ENCODE results near the gene GPR4.
"Not testable (repeated sequence)": the region's sequence is repeated elsewhere in the genome, so short reads cannot be mapped to it uniquely, and the experiment has no call there.

The GPR4 gene

DNA sequence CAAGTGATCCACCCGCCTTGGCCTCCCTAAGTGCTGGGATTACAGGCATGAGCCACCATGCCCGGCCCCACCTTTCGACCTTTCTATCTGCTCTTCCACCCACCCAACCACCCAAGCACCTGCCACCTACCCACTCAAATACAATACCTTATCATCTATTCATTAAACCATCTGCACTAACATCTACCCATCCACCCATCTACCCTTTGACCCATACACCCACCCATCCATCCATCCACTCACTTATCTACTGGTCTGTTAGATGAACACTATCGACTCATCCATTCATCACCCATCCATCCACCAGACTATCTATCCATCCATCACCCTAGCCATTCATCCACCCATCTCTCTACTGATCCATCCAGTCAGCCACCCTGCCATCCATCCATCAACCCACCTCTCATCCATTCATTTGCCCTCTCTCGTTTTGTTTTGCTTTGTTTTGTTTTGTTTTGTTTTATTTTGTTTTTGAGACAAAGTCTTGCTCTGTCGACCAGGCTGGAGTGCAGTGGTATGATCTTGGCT, 20.0 kb upstream of the GPR4 start:
- DNase-seq, result no peak

DNA sequence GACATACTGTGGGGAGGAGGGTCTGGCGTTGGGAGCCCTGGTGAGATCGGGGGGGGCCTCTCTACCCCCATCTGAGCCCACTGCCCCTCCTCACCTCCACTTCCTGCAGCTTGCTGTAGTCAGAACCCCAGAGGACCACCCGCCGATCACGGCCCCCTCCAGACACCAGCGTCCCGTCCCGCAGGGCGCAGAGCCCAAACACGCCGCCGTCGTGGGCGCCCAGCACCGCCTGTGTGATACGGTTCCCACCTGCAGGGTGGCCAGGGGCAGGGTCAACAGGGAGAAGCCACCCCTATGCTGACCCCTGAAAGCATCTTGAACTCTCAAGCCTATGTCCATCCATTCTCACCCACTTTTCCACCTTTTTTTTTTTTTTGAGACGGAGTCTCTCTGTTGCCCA, 19.4 kb upstream of the GPR4 start:
- DNase-seq, result no peak

DNA sequence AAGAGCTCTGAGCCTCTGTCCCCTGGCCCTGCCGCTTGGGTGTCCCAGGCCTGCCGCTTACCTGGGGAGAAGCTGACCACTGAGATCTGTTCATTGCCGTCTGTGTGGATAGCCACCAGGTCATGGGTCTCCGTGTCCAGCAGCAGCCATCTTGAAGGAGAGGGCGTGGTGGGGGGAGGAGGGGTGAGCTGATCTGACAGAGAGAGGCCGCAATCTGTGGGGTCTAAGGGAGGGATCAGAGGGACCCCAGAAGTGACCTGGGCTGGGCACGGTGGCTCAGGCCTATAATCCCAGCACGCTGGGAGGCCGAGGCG, 14.6 kb upstream of the GPR4 start:
- no peak for DNase-seq

DNA sequence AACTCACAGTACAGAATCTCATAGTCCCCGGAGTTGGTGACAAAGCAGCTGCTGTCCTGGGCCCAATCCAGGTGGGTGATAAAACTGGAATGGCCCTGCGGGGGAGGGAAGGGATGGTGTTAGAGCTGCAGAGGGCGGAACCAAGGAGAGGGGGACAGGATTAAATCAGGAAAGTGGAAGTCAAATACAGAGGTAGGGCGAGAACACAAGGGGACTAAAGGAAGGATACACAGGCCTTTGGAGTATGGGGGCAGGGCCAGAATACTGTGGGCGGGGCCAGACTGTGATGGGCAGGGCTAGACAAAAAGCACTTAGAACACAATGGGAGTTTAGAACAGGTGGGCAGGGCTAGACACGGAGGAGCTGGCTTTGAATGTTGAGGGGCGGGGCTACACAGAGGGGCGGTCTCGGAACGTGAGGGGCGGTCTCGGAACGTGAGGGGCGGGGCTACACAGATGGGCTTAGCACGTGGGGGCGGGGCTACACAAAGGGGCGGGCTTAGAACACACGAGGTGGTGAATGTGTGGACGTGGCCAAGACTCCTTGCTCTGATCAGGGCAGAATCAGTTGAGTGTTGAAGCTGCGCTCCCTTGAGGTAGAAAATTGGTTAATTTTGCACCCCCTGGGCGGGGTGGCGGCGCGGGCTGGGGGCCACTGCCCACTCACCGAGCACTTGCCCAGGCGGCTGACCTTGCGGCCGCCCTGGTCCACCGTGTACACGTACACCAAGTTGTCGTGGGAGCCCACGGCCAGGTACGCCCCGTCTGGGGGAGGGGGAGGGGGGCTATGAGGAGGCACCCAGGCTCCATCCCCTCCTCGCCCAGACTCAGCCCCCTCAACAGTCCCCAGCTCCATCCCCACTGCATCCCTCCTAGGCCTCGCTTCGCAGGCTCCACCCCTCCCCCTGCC, 14.0 kb upstream of the GPR4 start:
- peak; percentile 60 for DNase-seq

DNA sequence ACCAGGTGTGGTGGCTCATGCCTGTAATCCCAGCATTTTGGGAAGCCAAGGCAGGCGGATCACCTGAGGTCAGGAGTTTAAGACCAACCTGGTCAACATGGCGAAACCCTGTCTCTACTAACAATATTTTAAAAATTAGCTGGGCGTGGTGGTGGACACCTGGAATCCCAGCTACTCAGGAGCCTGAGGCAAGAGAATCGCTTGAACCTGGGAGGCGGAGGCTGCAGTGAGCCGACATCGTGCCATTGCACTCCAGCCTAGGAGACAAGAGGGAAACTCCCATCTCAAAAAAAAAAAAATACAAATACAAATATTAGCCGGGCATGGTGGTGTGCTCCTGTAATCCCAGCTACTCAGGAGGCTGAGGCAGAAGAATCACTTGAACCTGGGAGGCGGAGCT, 13.0 kb upstream of the GPR4 start:
- not testable (repeated sequence) for DNase-seq

DNA sequence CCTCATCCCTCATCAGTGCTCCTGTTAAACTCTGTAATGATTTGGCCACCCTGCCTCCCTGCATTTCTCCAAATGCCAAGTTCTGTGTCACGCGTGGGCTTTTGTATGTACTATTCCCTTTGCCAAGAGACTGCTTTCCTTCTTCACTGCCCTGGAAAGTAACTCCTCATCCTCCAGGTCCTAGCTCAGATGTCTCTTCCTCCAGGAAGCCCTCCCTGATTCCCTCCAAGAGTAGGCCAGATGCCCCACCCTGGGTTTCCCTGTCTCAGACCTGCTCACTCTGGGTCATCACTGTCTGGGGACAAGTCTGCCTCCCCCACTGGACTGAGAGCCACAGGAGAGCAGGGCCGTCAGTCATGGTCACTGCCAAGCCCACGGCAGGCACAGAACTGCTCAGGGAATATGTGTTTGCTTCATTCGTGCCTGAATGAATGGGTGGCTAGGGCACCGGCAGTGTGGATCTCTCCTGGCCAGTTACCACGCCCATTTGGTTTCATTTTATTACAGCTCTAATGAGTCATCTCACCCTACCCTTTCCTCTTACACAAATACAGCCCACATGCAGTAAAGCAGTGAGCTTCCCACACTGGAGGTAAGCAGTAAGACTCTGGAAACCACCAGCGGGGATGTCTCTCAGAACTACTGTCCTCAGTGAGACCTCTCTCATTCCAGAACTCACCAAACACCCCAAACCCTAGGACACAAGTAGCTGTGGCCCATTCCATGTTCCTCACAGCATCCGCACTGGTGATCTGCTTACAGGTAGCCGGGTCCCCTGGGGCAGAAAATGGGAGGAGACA, 12.1 kb upstream of the GPR4 start:
- peak; percentile 52 for DNase-seq

DNA sequence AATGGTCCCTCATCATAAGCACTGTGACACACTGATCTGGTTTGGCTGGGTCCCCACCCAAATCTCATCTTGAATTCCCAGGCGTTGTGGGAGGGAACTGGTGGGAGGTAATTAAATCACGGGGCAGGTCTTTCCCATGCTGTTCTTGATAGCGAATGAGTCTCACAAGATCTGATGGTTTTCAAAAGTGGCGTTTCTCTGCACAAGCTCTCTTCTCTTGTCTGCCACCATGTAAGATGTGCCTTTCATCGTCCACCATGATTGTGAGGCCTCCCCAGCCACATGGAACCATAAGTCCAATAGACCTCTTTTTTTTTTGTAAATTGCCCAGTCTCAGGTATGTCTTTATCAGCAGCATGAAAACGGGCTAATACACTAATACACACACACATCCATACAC, 6.9 kb upstream of the GPR4 start:
- DNase-seq, result no peak

DNA sequence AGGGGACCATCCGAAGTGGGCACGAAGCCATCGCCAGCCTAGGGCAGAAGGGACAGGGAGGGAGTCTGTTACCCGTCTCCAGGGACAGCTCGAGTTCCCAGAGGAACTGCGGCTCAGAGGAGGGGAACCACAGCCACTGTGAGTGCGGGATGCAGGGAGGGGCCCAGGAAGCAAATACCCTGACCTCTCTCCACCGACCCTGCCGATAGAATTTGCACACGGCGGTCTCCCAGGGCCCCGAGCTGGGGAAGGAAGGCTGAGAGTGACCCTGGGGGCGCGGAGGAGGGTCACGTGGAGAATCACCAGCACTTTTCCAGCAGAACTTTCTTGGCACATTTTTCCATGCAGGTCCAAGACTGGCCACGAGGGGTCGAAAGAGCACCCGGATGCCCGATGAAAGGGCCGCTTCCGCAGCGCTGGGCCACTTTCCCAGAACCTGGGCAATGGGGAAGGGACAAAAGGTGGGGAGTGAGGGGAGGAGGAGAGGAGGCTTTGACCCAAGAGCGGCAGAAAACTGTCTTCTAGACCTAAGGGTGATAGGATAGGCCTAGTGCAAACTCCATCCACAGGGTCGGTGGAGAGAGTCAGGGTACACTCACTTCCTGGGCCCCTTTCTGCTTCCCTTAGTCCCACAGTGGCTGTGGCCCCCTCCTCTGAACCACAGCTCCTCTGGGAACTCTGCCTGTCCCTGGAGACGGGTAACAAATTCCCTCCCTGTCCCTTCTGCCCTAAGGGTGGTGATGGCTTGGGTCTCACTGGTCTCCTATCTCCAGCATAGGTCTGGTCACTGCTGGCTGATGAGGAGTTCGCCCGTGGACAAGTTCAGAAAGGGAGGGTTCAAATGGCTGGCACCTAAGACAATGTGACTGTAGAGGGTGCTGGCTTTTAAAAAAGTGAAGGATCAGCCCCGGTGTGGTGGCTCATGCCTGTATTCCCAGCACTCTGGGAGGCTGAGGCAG, 5.3 kb upstream of the GPR4 start:
- peak; percentile 39 for DNase-seq

DNA sequence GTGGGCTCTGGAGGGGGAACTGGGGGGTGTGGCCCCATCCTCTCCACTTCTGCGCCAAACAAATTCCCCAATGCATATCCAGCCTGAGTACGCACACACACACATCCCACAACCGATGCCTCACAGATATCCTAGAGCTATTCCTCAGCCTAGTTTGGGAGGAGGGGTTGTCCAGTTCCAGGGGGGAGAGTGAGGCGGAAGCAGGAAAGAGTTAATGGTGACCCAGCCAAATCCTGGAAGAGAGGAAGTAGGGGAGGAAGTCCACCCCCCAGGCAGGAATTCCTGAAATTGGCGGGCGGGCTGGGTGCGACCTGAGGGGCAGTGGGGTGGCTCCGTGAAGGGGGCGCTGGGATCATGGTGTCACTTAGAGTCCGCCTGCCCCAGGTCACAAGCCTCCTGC, 897 bp downstream of the GPR4 start:
- DNase-seq, result no peak

DNA sequence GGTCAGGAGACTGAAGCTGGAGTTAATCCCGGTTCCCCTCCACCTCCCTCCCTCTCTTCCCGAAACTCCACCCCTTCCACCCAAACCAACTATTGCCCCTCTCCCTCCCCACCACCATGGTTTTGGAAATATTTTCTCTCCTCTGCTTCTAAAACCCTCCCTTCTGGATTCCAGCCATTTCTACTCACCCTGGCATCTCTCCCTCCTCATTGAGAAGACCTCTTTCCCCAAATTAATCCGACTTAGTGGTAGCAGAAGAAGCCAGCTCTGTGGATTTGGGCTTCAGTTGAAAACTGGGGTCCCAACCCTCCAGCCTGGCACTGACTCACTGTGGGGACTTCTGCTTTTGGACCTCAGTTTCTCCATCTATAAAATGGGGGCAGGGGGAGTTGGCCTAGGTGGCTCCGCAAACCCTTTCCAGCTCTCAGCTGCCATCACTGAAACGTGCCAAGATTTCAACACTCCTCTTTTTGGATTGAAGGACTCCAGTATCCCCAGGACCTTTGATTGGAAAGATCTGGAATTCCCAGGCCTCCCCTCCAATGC, 1.6 kb downstream of the GPR4 start:
- DNase-seq, result no peak

DNA sequence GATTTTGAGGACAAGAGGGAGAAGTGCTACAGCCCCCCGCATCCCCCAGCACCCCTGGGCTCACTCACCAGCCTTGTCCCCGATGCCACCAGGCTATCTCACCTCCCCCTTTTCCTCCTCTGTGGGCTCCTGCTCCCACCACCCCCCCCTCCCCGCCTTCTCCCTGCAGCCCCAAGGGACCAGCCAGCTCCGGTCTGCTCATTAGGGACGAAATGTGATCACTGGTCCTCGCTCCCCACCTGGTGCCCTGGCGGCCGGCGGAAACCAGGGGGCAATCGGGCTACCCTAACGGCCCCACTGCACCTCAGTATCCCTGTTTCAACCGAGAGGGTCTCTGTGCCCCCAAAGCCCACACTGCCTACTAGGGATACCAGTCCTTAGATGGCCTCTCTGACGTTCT, 2.7 kb downstream of the GPR4 start:
- DNase-seq, result no peak

DNA sequence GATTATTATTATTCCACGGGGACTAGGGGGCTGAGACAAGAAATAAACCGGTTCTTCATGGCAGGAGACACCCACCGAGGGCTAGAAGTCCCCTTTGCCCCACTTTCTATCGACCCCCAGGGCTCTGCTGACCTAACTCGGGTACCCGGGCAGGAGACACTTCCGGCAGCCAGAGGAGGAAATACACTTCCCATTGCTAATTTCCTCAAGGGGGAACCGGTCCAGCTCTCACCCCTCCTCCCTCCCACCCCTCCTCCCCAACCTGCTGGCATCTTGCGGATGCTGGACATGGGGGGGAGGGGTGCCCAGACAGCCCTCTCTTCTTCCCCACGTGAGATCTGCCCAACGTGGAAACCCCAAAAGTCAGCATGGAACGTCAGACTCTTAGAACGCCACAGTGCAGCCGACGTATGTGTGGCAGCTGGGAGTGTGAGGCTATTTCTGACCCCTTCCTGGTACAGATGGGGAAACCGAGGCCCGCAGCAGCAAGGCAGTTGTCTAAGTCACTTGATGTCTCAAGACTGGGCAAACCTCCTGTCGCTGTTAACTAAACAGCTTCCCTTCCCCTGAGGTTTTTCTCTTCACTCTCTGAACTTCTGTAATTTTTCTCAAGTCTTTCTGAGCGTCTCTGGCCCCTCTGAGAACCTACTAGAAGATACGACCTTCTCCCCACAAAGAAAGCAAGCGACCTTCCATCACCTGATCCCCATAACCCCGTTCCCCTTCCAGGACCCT, 3.6 kb downstream of the GPR4 start:
- DNase-seq, result peak; percentile 1

DNA sequence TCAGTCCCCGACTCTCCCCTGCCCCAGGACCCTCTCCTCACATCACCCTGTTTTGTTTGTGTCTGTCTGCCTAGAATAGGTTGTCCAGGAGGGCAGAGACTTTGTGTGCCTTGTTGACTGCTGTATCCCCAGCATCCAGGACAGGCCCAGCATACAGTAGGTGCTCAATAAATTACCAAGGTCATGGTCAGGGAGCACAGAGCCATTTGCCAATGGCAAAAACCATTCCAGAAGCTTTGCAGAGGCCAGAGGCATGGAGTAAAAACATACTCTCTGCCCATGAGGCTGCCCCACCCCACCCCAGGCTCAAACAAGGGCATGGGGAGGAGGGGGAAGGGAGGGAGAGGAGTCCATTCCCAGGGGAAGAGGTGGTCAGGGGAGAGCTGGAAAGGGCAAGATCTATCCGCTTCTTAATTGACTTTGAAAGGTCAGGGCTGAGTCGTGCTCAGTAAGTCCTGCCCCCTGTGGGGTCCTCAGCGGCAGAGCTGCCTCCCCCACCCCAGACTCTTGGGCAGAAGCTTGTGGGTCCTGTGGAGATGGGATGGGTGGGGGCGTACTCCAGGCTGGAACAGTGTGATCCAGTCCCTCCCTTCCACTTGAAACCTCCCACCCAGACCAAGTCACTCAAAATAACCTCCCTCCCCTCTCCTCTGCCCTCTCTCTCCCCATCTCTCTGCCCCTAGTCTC, 4.4 kb downstream of the GPR4 start:
- no peak for DNase-seq

DNA sequence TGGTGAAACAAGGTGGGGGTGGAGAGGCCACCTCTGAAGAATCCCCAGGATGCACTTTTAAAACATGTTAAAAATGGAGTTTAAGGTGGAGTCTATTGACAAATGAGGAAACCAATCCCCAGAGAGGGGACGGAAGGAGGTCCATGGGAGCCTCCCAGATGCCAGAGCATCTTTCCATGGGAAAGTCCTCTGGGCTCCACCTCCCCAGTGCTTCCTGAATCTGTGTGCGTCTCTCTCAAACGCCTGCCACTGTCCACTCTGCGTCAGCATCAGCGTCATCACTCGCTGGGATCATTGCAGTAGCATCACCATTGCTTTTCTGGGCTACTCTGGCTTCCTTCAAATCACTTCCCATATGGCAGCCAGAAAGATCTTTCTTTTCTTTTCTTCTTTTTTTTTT, 6.2 kb downstream of the GPR4 start:
- no peak for DNase-seq

DNA sequence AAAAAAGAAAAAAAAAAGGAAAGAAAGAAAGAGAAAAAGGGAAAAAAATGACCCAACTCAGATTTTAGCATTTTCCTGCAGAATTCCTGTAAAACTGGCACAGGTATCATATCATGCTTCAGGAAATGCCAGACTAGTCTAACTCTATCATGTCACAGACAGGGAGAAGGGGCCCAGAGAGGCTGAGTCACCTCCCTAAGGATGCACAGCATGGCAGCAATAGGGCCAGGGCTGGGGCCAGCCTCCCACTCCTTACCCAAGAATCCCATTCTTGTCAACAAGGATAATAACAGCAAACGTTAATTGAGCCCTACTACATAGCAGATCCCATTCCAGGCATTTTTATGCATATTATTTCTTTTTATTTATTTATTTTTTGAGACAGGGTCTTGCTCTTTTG, 8.5 kb downstream of the GPR4 start:
- DNase-seq, result no peak

DNA sequence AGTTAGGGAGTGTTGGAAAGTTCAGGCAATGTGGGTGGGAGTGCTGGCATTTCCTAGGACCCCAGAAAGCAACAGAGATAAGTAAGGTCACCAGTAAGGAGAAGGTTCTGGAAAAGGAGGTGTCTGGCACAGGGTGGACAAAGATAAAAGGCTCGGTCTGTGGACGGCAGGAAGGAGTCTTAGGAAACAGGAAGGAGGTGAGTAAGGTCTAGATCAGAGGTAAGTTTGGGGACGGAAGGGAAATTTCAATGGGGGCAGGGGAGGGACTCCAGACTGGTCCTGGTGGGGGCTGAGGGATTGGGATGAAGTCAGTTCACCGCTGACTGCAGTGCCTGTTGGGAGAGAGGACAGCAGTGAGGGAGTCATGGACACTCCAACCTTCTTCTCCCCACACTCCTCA, 9.6 kb downstream of the GPR4 start:
- DNase-seq, result no peak

DNA sequence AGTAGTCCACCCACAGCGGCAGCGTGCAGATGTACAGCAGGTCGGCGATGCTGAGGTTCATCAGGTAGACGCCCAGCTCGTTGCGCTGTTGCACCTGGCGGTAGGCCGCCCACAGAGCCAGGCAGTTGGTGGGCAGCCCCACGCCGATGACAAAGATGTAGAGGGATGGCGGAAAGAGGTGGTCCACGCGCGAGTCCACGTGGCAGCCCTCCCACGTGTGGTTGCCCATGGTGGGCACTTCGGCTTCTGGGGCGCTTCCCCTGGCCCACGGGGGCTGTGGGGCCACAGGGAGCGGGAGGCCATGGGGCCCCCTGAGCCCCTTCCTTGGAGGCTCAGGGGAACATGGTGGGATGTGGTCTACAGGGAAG, 10.4 kb downstream of the GPR4 start:
- DNase-seq, result no peak

DNA sequence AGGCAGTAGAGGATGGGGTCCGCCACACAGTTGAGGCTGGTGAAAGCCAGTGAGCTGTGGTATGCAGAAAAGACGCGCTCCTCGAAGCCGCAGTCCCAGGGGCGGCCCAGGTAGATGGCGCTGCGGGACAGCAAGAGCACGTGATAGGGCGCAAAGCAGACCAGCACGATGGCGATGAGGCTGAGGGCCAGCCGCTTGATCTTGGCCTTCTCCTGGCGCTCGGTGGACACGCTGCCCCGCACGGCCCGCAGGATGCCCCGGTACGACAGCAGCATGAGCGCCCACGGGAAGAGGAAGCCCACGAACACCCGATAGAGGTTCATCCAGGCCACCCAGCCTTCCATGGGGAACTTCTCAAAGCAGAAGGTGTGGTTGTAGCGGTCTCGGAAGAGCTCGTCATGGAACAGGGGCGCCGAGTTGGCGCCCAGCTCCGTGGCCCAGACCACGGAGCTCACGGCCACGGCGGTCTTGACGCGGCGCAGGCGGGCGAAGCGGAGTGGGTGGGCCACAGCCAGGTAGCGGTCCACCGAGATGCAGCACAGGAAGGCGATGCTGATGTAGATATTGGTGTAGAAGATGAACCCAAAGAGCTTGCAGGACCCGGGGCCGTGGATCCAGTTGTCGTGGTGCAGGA, 10.9 kb downstream of the GPR4 start:
- peak; percentile 22 for DNase-seq

DNA sequence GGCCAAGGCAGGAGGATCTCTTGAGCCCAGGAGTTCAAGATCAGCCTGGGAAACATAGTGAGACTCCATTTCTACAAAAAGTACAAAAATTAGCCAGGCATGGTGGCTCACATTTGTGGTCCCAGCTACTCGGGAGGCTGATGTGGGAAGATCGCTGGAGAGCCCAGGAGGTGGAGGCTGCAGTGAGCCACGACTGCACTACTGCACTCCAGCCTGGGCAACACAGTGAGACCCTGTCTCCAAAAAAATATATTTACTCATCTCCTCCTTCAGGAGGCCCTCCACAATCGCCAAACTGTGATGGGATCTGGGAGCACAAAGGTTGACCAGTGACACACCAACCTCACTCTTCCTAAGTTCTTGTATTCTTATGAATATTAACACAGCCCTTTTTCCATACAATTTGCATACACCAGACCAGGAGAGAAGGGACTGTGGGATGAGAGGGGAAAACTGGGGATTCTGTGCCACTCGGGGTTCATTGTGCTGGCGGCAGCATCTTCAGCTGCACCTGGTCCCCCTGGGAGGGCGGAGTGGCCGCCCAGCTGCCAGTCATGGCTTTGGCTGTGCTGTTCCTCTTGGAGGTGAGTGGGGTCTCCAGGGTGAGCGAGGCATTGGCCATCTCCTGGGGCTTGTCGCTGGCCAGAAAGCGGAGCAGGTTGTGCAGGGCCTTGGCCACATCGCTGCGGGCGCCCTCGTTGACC, 11.6 kb downstream of the GPR4 start:
- DNase-seq, result no peak

DNA sequence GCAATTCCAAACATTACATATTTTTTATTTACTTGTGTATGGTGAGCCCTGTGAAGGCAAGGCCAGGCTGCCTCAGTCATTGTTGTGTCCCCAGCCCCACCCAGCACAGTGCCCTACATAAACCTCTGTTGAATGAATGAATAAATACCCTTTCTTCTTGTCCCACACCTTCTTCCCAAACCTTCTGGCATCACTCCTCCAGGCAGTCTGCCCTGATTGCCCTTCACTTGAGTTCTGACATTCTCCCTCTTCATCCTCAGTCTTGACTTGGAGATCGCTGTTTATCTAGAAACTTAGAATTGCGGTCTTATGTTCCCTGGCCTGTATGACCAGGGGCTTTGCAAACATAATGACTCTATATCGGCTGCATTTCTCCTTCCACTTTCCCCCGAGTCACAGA, 12.2 kb downstream of the GPR4 start:
- DNase-seq, result no peak
